Measurements from ENCODE around the gene ERGIC1. TPM values are rescaled to one million over a fixed set of nuclear protein-coding genes. Genes with fewer than 3 reads are reported as not detected.
A peak's percentile ranks its signal among the peaks of the same experiment; 100 is the strongest.

ERGIC1 gene
- total and polyA plus RNA-seq, 2 of the 8 experiments (the other 6 are each of a cell fraction or from before 2014, with no cell fraction given) = 95.3 to 106 TPM

DNA sequence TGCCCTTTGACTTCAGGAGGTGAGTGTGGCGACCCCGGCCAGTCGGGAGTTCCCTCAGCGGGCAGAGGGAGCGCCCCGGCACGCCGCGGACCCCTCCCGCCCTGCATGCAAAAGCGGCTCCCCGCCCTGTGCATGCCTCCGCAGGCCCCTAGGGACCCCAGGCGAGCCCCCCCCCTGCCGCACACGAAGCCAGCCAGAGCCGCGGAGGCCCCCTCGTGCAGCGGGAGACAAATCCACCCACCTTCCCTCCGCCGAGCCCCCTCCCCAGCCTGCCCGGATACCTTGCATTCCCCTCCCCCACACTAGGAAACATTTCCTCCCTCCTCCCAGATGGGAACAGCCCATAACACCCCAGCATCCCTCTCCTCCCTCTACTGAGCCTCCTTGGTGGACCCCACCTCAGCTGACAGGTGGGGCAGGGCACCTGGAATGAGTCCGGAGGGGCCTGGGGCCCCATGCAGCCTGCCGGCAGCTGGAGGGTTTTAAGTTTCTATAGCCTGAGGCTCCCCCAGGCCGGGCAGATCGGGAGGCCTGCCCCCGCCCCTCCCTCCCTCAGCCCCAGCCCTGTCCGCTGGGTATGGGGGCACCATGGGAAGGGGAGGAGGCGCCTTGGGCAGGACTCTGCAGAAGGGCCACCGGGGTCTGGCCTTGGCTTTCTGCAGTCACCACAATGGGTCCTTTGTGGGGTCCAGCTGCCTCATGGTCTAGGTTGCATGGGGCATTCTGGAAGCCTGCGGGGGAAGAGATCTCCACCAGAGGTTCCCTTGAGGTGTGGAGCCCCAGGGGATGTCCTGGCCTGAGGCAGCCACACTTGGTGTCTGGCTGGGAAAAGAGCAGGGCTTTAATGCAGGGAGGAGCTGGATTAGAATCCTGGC is 601 bp downstream of the ERGIC1 start (continued):
- TF ChIP-seq BCL11A (IDR thresholded peaks at IDR 0.05; ENCODE audit: low read depth in 2 of 2, low read length in 2 of 2) (no peak), CHD2 (IDR thresholded peaks at IDR 0.05; ENCODE audit: low read length) (0 out of 2 replicates have a peak, but pooled peaks have one; percentile 6), SIRT6 (IDR thresholded peaks at IDR 0.05; ENCODE audit: low read length) (no peak), CTBP2 (IDR thresholded peaks at IDR 0.05; ENCODE audit: borderline replicate concordance, insufficient read depth, insufficient read length, low read length) (no peak), POLR2AphosphoS5 (IDR thresholded peaks at IDR 0.05; ENCODE audit: low read depth, low read length) (no peak), KDM1A (IDR thresholded peaks at IDR 0.05; ENCODE audit: borderline replicate concordance, low read length) (no peak), TEAD4 (IDR thresholded peaks at IDR 0.05; ENCODE audit: low read depth, low read length) (peak; percentile 64; the same call in 1 of the 2 replicates), JUND (IDR thresholded peaks at IDR 0.05; ENCODE audit: low read length) (0 out of 2 replicates have a peak, but pooled peaks have one; percentile 13), ASH2L (IDR thresholded peaks at IDR 0.05; ENCODE audit: low read length) (no peak), SAP30 (IDR thresholded peaks at IDR 0.05; ENCODE audit: insufficient read depth, insufficient replicate concordance, low read length) (no peak)
- TF ChIP-seq, protein P1, sequence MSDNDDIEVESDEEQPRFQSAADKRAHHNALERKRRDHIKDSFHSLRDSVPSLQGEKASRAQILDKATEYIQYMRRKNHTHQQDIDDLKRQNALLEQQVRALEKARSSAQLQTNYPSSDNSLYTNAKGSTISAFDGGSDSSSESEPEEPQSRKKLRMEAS (IDR thresholded peaks at IDR 0.05) = peak; percentile 26; the same call in 1 of the 2 replicates
- TF ChIP-seq, protein P2, sequence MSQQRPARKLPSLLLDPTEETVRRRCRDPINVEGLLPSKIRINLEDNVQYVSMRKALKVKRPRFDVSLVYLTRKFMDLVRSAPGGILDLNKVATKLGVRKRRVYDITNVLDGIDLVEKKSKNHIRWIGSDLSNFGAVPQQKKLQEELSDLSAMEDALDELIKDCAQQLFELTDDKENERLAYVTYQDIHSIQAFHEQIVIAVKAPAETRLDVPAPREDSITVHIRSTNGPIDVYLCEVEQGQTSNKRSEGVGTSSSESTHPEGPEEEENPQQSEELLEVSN (IDR thresholded peaks at IDR 0.05) = no peak
